GM12801 (cell line): ENCODE measurements around the gene ZNHIT2.

Source experiments
- CTCF ChIP-seq: IDR thresholded peaks from one replicate; pipeline ENCODE4 v1.5.1; 2011; ENCODE audit warnings: control low read depth; ENCODE audit not compliant: insufficient read length; ENCODE audit errors: extremely low read depth

Gene ZNHIT2

DNA sequence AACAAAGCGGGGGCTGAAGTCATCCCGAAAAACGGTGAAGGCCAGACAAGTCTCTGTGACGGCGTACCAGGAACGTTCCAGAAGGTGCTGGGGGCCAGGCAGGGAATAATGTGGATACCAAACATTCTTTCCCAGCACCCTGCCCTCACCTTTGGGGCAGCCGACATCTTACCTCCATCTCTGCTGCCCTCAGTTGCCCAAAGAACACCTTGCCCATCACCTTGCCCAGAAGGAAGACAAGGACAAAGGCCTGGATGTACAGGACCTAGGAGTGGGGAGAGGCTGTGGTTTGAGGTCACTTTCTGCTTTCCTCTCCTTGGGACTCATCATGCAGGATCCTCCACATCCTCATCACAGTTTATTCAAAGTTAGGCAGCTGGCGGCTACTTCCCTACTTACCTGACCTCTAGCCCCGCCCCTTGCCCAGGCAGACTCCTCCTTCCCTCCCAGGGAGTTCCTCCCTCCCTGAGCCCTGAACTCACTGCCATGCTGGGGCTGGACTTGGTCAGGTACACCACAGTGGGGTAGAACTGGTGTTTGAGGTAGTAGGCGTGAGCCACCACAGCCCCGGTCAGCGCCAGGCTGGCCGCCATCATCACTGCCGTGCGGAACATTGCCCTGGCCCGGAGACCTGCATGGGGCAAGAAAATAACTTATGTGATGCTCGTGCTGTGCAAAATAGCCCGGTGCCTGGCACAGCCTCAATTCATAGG is 15.6 kb upstream of the ZNHIT2 start:
- TF ChIP-seq CTCF, result no peak

- no peak for TF ChIP-seq CTCF
Observed at GRCh38 chr11:65132238-65132987, 14.9 kb upstream of the ZNHIT2 start.

- no peak for TF ChIP-seq CTCF
Observed at GRCh38 chr11:65131895-65132237, 14.4 kb upstream of the ZNHIT2 start.

GRCh38 chr11:65131417-65131776 is 13.9 kb upstream of the ZNHIT2 start:
- TF ChIP-seq CTCF, result no peak

GRCh38 chr11:65130631-65131416 is 13.3 kb upstream of the ZNHIT2 start:
- no peak for TF ChIP-seq CTCF

- TF ChIP-seq CTCF, result no peak
Observed at GRCh38 chr11:65129649-65130441, 12.3 kb upstream of the ZNHIT2 start.
